ENCODE results near the gene DPP6. TPM values are rescaled to one million over a fixed set of nuclear protein-coding genes. Genes with fewer than 3 reads are reported as not detected.
A peak's percentile ranks its signal among the peaks of the same experiment; 100 is the strongest.
"Not testable (repeated sequence)": the region's sequence is repeated elsewhere in the genome, so short reads cannot be mapped to it uniquely, and the experiment has no call there.

DPP6 gene
- total RNA-seq, 1 donor from 2014 or later = not detected

DNA sequence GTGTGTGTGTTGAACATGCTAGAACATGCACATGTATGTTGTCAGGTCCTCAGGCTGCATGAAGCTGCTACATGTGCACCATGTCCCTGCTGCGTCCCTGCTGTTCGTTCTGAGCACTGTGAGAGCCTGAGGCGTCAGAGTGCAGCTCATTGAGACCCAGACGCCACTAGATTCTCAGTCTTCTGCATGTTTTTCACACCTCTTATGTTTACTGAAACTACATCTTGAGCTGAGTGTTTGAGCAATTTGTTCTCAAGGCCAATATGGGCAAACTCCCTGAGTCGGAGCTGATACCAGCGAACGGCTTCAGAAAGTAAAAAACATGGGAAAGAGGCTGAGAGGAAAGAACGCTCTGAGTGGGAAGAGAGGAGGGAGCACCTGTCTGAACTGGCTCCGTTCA, 600.4 kb downstream of the DPP6 start:
- DNase-seq (ENCODE audit: low spot score) = no peak

DNA sequence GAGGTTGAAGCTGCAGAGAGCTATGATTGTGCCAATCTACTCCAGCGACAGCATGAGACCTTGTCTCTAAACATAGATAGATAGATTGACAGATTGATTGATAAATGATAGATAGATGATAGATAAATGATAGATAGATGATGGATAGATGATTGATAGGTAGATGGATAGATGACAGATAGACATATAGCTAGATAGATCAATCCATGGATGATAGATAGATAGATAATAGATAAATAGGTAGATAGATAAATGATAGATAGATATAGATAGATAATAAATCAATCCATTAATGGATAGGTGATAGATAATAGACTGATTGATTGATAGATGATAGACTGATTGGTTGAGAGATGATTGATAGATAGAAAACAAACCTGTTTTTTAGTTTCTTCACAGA, 601.1 kb downstream of the DPP6 start:
- DNase-seq (ENCODE audit: low spot score) = no peak

- DNase-seq (ENCODE audit: low spot score) = no peak
Observed at GRCh38 chr7:154656618-154657017, 604.4 kb downstream of the DPP6 start.

- DNase-seq (ENCODE audit: low spot score) = no peak
Observed at GRCh38 chr7:154666768-154667167, 614.6 kb downstream of the DPP6 start.

DNA sequence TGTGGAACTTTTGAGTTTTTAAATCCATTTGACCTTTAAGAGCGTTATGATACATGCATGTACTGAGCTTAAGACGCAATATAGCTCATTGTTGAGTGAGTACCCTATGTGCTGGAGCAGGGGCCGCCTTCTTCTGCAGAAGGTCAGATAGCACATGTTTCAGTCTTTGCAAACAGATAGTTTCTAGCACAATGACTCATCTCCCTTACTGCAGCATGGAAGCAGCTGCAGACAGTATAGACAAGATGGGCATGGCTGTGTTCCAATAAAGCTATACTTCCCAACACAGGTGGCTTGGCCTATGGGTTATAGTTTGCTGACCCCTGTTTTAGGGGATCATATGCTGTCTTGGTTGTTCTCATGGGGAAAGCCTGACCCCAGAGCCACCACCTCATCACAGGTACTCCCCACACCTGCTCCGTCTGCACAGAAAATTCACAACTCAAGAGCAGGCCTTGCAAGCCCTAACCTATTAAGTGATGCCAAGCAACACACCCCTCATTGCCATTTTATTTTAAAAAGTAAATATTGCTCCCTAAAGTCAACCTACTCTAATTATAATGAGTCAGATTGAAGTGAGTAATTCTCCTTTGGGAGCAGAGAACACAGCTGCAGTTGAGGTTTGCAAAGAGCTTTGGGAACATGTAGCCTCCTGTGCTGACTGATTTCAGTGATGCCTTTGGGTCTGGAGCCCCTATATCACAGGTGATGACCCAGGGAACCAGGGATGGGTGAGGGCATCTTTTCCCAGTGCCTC, 620.6 kb downstream of the DPP6 start:
- DNase-seq (ENCODE audit: low spot score) = no peak

- DNase-seq (ENCODE audit: low spot score) = no peak
Observed at GRCh38 chr7:154674191-154674590, 622.0 kb downstream of the DPP6 start.

DNA sequence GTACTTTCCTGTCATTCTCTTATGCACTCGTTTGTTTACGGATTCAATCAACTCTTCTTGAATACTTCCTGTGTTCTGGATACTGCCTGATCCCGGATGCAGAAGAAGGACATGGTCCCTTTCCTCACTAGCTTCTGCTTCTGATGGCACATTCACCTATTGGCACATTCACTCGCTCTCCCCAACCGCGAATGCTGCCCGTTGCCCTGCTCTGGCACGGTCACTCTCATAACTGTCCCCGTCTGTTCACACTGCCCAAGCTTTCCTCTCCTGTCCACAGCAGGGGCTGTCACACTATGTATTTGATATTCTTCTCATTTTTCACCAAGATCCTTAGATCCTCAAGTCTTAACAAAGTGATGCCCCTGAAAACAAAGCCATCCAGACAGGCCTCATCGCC, 623.4 kb downstream of the DPP6 start:
- DNase-seq (ENCODE audit: low spot score) = no peak

- not testable (repeated sequence) for DNase-seq (ENCODE audit: low spot score)
Observed at GRCh38 chr7:154676033-154676421, 623.8 kb downstream of the DPP6 start.

GRCh38 chr7:154676422-154677073, 624.4 kb downstream of the DPP6 start:
- peak; percentile 80 for DNase-seq (ENCODE audit: low spot score)

GRCh38 chr7:154677454-154677853, 625.3 kb downstream of the DPP6 start:
- no peak for DNase-seq (ENCODE audit: low spot score)

GRCh38 chr7:154678001-154678550, 625.9 kb downstream of the DPP6 start:
- DNase-seq (ENCODE audit: low spot score) = not testable (repeated sequence)

DNA sequence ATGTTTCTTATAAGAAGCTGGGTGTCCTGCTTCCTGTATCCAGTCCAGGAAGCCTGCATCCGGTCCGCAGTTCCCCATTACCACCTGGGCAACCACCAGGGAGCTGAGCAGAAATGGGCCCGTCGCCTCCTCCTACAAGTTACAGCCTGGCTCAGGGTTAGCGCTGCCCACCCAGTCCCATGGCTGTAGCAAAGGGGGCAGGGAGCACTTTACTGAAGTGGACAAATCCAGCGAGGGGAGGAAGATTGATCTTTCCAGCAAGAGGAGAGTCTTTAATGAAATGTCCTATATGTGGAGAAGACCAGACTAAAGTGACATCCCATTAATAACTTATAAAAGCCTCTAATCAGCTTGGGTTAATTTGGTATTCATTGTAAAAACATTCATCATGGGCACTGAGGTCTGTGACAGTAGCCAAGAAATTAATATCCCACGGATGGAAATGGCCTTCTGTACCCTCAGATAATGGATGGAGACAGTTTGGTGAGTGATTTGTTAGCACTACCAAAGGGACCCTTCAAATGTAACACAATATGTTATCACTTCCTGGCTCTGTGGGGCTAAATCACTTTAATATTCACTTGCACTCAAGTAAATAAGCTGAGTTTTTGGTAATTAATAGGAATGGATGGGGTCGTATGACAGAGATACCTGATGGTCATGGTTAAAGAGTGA, 627.3 kb downstream of the DPP6 start:
- DNase-seq (ENCODE audit: low spot score) = no peak

GRCh38 chr7:154680894-154681659, 628.9 kb downstream of the DPP6 start:
- DNase-seq (ENCODE audit: low spot score) = no peak

DNA sequence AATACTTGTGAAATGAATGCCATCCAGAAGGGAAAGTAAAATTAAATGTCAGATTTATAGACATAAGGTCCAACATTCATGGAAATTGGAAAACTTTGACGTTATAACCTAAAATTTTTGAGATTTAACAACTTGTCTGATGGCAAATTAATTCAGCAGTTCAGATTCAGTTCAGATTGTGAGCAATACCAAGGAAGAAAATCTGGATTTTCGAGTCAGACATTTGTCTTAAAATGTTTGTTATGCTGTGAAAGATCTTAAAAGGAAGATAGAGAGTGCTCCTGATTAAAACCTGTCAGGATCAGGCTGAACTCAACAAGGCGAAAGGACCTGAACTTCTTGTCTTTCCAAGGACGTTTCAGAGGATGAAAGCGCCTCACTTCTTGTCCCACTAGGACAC, 629.8 kb downstream of the DPP6 start:
- DNase-seq (ENCODE audit: low spot score) = no peak

GRCh38 chr7:154684666-154685563, 632.7 kb downstream of the DPP6 start:
- no peak for DNase-seq (ENCODE audit: low spot score)

DNA sequence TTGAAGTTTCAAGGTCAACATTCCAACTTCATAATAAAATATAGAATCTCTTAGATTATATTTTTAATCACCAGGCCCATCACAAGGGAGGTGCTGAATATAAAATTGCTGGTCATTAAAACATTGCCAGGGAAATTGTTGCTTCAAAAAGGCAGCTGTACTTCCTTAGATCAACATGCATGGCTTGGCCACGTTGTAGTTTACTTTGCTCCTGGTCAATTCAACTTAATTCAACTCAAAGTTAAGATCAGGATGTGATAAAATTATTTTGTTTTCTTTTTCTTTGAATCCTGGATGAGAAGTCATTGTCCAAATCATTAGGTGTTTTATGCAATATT, 633.3 kb downstream of the DPP6 start:
- DNase-seq (ENCODE audit: low spot score) = no peak

DNA sequence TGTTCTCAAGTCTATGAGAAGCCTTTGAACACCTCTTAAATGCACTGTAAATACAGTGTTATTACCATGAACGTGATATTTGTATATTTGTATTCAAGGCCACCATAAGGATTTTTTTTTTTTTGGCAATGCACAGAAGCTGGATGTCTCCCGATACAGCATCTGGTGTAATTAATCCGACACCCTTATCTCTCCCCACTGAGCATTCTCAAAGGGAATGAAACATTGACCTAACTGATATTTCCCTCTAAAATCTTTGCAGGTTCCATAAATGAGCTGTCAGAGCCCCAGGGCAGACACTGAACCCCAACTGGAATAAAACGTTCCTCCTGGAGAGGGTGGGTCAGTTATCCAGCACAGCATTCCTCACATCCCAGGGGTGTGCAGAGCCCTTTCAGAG, 634.1 kb downstream of the DPP6 start:
- no peak for DNase-seq (ENCODE audit: low spot score)

DNA sequence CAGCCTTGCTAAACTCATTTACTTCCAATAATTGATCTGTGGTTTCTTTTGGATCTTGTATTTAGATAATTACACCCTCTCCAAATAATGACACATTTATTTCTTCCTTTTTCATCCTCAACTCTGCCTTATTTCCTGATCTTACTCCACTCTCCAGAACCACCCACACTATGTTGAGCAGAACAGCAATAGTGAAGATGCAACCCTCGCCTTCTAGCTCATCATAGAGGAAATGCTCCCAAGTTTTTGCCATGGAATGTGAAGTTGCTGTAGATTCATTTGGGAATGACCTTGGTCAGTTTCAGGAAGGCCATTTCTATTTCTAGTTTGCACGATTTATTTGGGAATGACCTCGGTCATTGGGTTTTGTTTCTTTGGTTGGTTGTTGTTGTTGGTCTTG, 636.8 kb downstream of the DPP6 start:
- no peak for DNase-seq (ENCODE audit: low spot score)

DNA sequence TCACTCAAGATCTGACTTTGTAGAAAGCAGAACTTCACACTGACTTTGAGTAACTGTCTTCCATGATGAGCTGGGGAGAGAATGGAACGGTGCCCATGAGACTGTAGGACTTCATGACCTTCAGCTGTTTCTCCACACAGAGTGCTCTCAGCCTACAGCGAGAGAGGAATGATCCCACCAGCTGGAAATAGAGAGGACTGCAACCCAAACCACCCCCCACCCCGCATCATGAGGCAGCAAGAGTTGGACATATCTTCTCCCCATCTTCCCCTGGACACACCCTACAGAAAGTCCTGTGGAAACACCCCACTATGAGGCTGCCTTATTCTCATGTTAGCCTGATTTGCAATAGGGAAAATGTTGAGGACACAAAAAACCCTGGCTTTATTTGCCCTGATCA, 638.2 kb downstream of the DPP6 start:
- no peak for DNase-seq (ENCODE audit: low spot score)

DNA sequence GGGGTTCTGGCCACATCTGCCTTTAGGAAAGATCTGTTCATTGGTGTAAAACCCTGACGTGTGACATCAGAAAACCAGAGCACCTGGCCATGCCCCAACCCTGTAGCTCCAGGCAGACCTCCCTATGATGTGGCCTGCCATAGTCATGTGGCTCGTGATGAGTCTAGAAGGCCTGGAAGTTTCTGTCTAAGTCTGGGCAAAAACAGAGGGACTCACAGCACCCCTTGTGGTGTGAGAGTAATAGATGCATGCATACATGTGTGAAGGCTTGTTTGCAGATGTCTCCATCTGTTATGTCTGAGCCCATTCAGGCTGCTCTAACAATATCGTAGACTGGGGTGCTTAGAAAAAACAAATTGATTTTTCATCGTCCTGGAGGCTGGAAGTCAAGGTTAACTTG, 641.5 kb downstream of the DPP6 start:
- DNase-seq (ENCODE audit: low spot score) = no peak

GRCh38 chr7:154695836-154696235, 643.6 kb downstream of the DPP6 start:
- no peak for DNase-seq (ENCODE audit: low spot score)

Measured in ureter (tissue), 1 donor.